Inflammatory macrophage treated with lipopolysaccharide for 1 hour (primary cell): Measurements from ENCODE around the gene NETO1.

Source experiments
- DNase-seq, 2 donors: peaks; one replicate each; pipeline ENCODE4 v3.0.0-alpha.2; 2020 to 2022

NETO1 gene

GRCh38 chr18:72867746-72868584 is at the start of gene NETO1:
Gene NETO1 (minus strand): TSS chr18:72867987. CDS start chr18:72867291, 696 bp downstream.
- DNase-seq: no peak

GRCh38 chr18:72910045-72910444 is 42.3 kb upstream of the NETO1 start:
- DNase-seq: no peak

- DNase-seq: no peak
These were observed 40.4 kb upstream of the NETO1 start for GRCh38 chr18:72908181-72908580.

- no peak for DNase-seq
These were observed 35.2 kb upstream of the NETO1 start for GRCh38 chr18:72903033-72903432.

- no peak for DNase-seq
These were observed 31.6 kb upstream of the NETO1 start for GRCh38 chr18:72899338-72899737.

GRCh38 chr18:72898870-72899269 is 31.1 kb upstream of the NETO1 start:
- DNase-seq: no peak

GRCh38 chr18:72895548-72895947 is 27.8 kb upstream of the NETO1 start:
- peak in 1 of 2 donors; percentile 5 for DNase-seq

GRCh38 chr18:72878561-72878960 is 10.8 kb upstream of the NETO1 start:
- no peak for DNase-seq

- DNase-seq: no peak
These were observed 10.4 kb upstream of the NETO1 start for GRCh38 chr18:72878143-72878542.

GRCh38 chr18:72871091-72871490 is 3.3 kb upstream of the NETO1 start:
- no peak for DNase-seq

GRCh38 chr18:72869226-72870185 is 1.7 kb upstream of the NETO1 start:
- no peak for DNase-seq

- DNase-seq: no peak
These were observed 918 bp upstream of the NETO1 start for GRCh38 chr18:72868585-72869225.

GRCh38 chr18:72866901-72867745 is 664 bp downstream of the NETO1 start:
- DNase-seq: no peak

- DNase-seq: no peak
These were observed 1.3 kb downstream of the NETO1 start for GRCh38 chr18:72866442-72866900.

GRCh38 chr18:72863754-72864153 is 4.0 kb downstream of the NETO1 start:
- DNase-seq: no peak

- DNase-seq: no peak
These were observed 8.7 kb downstream of the NETO1 start for GRCh38 chr18:72859088-72859487.

GRCh38 chr18:72849671-72850070 is 18.1 kb downstream of the NETO1 start:
- no peak for DNase-seq

- DNase-seq: no peak
These were observed 19.1 kb downstream of the NETO1 start for GRCh38 chr18:72848503-72849237.

- no peak for DNase-seq
These were observed 20.0 kb downstream of the NETO1 start for GRCh38 chr18:72847771-72848170.

- no peak for DNase-seq
These were observed 20.9 kb downstream of the NETO1 start for GRCh38 chr18:72846736-72847533.
